Thoracic aorta (tissue), 2 donors: Measurements from ENCODE around the gene PRKACB. TPM values are rescaled to one million over a fixed set of nuclear protein-coding genes. Genes with fewer than 3 reads are reported as not detected.

Experiments
- ATAC-seq: fragments of 150-250 bp; one replicate; pipeline ENCODE4 v1.8.0; 2017; ENCODE audit warnings: low read depth; ENCODE audit not compliant: insufficient number of reproducible peaks, low FRiP score
- DNase-seq: peaks from one replicate; pipeline ENCODE4 v3.0.0-alpha.2; 2020; ENCODE audit warnings: low spot score
- H3K27ac ChIP-seq, 2 donors: fragments of 200-600 bp; sonication (generic); 1 replicate in 1 of 2; 2 replicates in 1 of 2; pipeline ENCODE4 v1.5.1; 2016; ENCODE audit warnings: mild to moderate bottlenecking in 2 of 2, moderate library complexity in 2 of 2
- H3K27me3 ChIP-seq: fragments of 200-600 bp; sonication (generic); replicated peaks from 2 replicates; pipeline ENCODE4 v1.6.0; 2016; ENCODE audit warnings: mild to moderate bottlenecking; ENCODE audit not compliant: insufficient read depth
- H3K36me3 ChIP-seq: fragments of 200-600 bp; sonication (generic); one replicate; pipeline ENCODE4 v1.5.1; 2016
- H3K4me1 ChIP-seq, 2 donors: fragments of 200-600 bp; sonication (generic); 1 replicate in 1 of 2; 2 replicates in 1 of 2; pipeline versions ENCODE4 v1.5.1 to v1.6.0; 2016; ENCODE audit warnings: low read depth in 2 of 2, mild to moderate bottlenecking in 1 of 2; ENCODE audit not compliant: control insufficient read depth in 1 of 2
- H3K4me3 ChIP-seq: fragments of 200-600 bp; sonication (generic); 2 replicates; pipeline ENCODE4 v1.5.1; 2016; ENCODE audit warnings: mild to moderate bottlenecking
- H3K9me3 ChIP-seq: fragments of 200-600 bp; sonication (generic); 2 replicates; pipeline ENCODE4 v1.5.1; 2016
- CTCF ChIP-seq: fragments of 200-600 bp; sonication (generic); IDR thresholded peaks from one replicate; pipeline ENCODE4 v1.5.1; 2019; ENCODE audit warnings: antibody characterized with exemption
- total RNA-seq, 2 donors: library from RNA; depleted of rRNA; stranded (reverse); fragments of >200 nt; gene quantifications; one replicate each; pipeline versions ENCODE4 v1.1.0 to v1.2.3, GENCODE V29; 2016

Gene PRKACB
- total RNA-seq, 2 donors from 2014 or later = 27.3 to 32.2 TPM

DNA sequence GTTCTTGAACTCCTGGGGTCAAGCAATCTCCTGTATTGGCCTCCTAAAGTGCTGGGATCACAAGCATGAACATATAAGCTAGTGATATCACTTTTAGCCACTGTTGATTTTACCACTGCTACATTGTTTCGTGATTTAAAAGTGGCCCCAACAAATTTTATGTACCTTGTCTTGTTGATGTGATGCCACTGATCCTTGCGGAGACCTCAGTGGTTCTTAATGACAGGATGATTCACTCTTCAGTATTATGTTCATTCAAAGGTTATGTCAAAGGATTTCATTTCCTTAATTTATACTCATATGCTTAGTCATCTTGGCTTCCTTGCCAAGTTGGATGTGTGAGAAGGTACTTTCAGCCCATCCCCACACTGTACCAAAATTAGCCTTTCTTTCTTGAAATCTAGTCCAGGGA lies 12.1 kb downstream of the PRKACB start:
- ATAC-seq = no peak
- DNase-seq = no peak
- peaks cover 7 to 15% of the 10 kb centered on the region in 2 donors for H3K4me1 ChIP-seq

GRCh38 chr1:84159533-84160240 lies 15.6 kb downstream of the PRKACB start:
- no peaks in the 10 kb centered on the region for H3K27me3 ChIP-seq
- ATAC-seq (no peak), DNase-seq (no peak)
- H3K4me3 ChIP-seq = no peak overlapping the region
- H3K4me1 ChIP-seq = peaks cover 7 to 15% of the 10 kb centered on the region in 2 donors
- TF ChIP-seq CTCF = no peak
- H3K9me3 ChIP-seq = no peaks in the 10 kb centered on the region
- H3K27ac ChIP-seq = no peak overlapping the region
- H3K36me3 ChIP-seq = no peaks in the 10 kb centered on the region

More for the DNA sequence above, 12.1 kb downstream of the PRKACB start:
- Histone ChIP-seq H3K27ac (no peak overlapping the region), H3K4me3 (no peak overlapping the region), H3K9me3 (no peaks in the 10 kb centered on the region), H3K27me3 (no peaks in the 10 kb centered on the region), H3K36me3 (no peaks in the 10 kb centered on the region)
- TF ChIP-seq CTCF = no peak

- ATAC-seq (no peak), DNase-seq (no peak)
- H3K4me3 ChIP-seq = no peak overlapping the region
- no peak for TF ChIP-seq CTCF
- H3K27ac ChIP-seq = no peak overlapping the region
- no peaks in the 10 kb centered on the region for H3K36me3 ChIP-seq
- H3K4me1 ChIP-seq = peaks cover 0 to 14% of the 10 kb centered on the region in 2 donors
- H3K27me3 ChIP-seq = no peaks in the 10 kb centered on the region
- H3K9me3 ChIP-seq = no peaks in the 10 kb centered on the region
Measured at GRCh38 chr1:84162295-84162694, 18.2 kb downstream of the PRKACB start.

GRCh38 chr1:84163123-84163931 lies 19.3 kb downstream of the PRKACB start:
- Histone ChIP-seq H3K27ac (no peak overlapping the region), H3K9me3 (no peaks in the 10 kb centered on the region), H3K4me1 (peaks cover 0 to 14% of the 10 kb centered on the region in 2 donors), H3K36me3 (no peaks in the 10 kb centered on the region), H3K27me3 (no peaks in the 10 kb centered on the region), H3K4me3 (no peak overlapping the region)
- DNase-seq = no peak
- no peak for TF ChIP-seq CTCF
- ATAC-seq = no peak

DNA sequence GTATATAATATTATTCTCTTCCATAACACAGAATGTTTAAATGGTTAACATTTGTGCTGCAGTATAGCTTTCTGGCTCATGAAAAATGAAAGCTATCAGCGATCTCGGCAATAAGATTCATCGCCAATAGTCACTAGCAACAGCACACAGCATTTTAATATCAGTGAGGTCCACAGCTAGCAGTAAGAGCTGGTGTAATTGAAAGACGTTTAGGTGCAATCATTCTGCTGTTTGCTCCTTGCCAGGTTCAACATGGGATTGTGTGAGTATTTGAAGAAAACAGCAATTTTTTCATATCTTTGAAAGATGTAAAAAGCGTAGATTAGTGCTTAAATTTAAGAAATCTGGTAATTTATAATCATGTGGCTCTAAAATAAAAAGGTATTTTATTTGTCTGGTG lies 20.1 kb downstream of the PRKACB start:
- Histone ChIP-seq H3K4me3 (no peak overlapping the region), H3K27ac (no peak overlapping the region), H3K27me3 (no peaks in the 10 kb centered on the region), H3K4me1 (peaks cover under 1 to 14% of the 10 kb centered on the region in 2 donors), H3K9me3 (no peaks in the 10 kb centered on the region), H3K36me3 (no peaks in the 10 kb centered on the region)
- no peak for TF ChIP-seq CTCF
- no peak for ATAC-seq
- no peak for DNase-seq
